ENCODE results near the gene RPSA. TPM values are rescaled to one million over a fixed set of nuclear protein-coding genes. Genes with fewer than 3 reads are reported as not detected.

Gene RPSA
- total RNA-seq, 2 donors from 2014 or later: 1,584 to 1,777 TPM

DNA sequence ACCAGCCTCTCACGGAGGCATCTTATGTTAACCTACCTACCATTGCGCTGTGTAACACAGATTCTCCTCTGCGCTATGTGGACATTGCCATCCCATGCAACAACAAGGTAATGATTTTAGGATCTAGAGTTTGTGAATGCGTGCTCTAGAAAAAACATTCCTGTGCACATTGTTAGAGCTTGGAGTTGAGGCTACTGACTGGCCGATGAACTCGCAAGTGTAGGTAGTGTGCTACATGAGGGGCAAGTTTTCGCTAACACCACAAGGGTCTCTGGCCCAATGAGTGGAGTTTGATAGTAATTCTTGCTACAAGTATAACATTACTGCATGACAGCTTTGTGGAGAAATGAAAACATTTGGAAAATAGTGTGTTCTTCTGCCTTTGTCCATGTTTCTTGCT lies 4.4 kb downstream of the RPSA start:
- TF ChIP-seq, protein P1, sequence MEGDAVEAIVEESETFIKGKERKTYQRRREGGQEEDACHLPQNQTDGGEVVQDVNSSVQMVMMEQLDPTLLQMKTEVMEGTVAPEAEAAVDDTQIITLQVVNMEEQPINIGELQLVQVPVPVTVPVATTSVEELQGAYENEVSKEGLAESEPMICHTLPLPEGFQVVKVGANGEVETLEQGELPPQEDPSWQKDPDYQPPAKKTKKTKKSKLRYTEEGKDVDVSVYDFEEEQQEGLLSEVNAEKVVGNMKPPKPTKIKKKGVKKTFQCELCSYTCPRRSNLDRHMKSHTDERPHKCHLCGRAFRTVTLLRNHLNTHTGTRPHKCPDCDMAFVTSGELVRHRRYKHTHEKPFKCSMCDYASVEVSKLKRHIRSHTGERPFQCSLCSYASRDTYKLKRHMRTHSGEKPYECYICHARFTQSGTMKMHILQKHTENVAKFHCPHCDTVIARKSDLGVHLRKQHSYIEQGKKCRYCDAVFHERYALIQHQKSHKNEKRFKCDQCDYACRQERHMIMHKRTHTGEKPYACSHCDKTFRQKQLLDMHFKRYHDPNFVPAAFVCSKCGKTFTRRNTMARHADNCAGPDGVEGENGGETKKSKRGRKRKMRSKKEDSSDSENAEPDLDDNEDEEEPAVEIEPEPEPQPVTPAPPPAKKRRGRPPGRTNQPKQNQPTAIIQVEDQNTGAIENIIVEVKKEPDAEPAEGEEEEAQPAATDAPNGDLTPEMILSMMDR (conservative IDR thresholded peaks at IDR 0.05): no peak
- peaks cover 7% of the 10 kb centered on the region for H3K4me1 ChIP-seq (ENCODE audit: control insufficient read depth, insufficient read depth, low read length)
- Mint-ChIP-seq H3K27ac (peak overlapping the region; percentile 62), H3K36me3 (ENCODE audit: low read depth) (peaks cover 69% of the 10 kb centered on the region), H3K27me3 (ENCODE audit: insufficient read depth) (no peaks in the 10 kb centered on the region), H3K4me1 (peaks cover 14% of the 10 kb centered on the region), H3K9me3 (no peaks in the 10 kb centered on the region), H3K4me3 (no peak overlapping the region)
- no peaks in the 10 kb centered on the region for H3K27me3 ChIP-seq (ENCODE audit: control insufficient read depth, insufficient read depth, low read length, poor library complexity, severe bottlenecking)
- no peak for DNase-seq
- H3K4me3 ChIP-seq (ENCODE audit: low read length): no peak overlapping the region
- H3K9ac ChIP-seq (ENCODE audit: extremely low read depth, low read length, poor library complexity, severe bottlenecking): no peak overlapping the region
- WGBS, 2 experiments (ENCODE audit: insufficient coverage in 1 of 2, insufficient read length in 1 of 2): 97 to 100% methylated on average over 2 to 6 of the region's 7 CpGs
- H3K36me3 ChIP-seq (ENCODE audit: control insufficient read depth, insufficient read depth, low read length): peaks cover 71% of the 10 kb centered on the region
- H3K9me3 ChIP-seq (ENCODE audit: control insufficient read depth, low read length): no peaks in the 10 kb centered on the region
- no peak overlapping the region for H3K27ac ChIP-seq (ENCODE audit: low read depth, low read length)

DNA sequence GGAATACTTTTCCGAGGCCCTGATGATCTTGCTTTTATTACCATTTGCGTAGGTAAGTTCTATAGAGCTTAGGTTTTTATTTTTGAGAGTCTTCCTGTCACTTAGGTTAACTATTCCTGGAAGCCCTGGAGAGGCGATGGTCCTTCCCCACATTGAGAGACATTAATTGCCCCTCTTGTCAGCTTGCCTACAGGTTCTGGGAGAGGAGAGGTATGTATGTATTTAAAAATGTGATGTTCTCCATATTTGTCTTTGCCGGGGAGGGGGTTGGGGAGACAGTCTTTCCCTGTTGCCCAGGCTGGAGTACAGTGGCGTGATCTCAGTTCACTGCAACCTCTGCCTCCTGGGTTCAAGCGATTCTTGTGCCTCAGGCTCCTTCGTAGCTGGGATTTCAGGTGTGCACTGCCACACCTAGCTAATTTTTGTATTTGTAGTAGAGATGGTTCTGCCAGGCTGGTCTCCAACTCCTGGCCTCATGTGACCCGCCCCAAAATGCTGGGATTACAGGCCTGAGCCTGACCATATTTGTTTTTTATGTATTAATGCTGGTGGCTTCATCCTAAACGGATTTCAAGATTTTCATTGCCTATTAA lies 6.2 kb downstream of the RPSA start:
- Histone ChIP-seq H3K36me3 (ENCODE audit: control insufficient read depth, insufficient read depth, low read length) (peaks cover 63% of the 10 kb centered on the region), H3K4me3 (ENCODE audit: low read length) (no peak overlapping the region), H3K4me1 (ENCODE audit: control insufficient read depth, insufficient read depth, low read length) (peaks cover 7% of the 10 kb centered on the region), H3K27me3 (ENCODE audit: control insufficient read depth, insufficient read depth, low read length, poor library complexity, severe bottlenecking) (no peaks in the 10 kb centered on the region), H3K9ac (ENCODE audit: extremely low read depth, low read length, poor library complexity, severe bottlenecking) (no peak overlapping the region), H3K27ac (ENCODE audit: low read depth, low read length) (no peak overlapping the region), H3K9me3 (ENCODE audit: control insufficient read depth, low read length) (no peaks in the 10 kb centered on the region)
- H3K36me3 Mint-ChIP-seq (ENCODE audit: low read depth): peaks cover 61% of the 10 kb centered on the region
- peaks cover 1% of the 10 kb centered on the region for H3K27me3 Mint-ChIP-seq (ENCODE audit: insufficient read depth)
- TF ChIP-seq, protein P1 (conservative IDR thresholded peaks at IDR 0.05): no peak
- no peaks in the 10 kb centered on the region for H3K9me3 Mint-ChIP-seq
- no peak for DNase-seq
- H3K4me3 Mint-ChIP-seq: no peak overlapping the region
- WGBS, 2 experiments (ENCODE audit: insufficient coverage in 1 of 2, insufficient read length in 1 of 2): 79 to 94% methylated on average over 2 to 9 of the region's 9 CpGs
- peak overlapping the region; percentile 42 for H3K27ac Mint-ChIP-seq
- H3K4me1 Mint-ChIP-seq: peaks cover 15% of the 10 kb centered on the region

GRCh38 chr3:39413691-39414420 lies 7.3 kb downstream of the RPSA start:
- no peak overlapping the region for H3K4me3 ChIP-seq (ENCODE audit: low read length)
- WGBS, 2 experiments (ENCODE audit: insufficient coverage in 1 of 2, insufficient read length in 1 of 2): 95 to 98% methylated on average over 5 to 6 of the region's 6 CpGs
- no peak overlapping the region for H3K27ac ChIP-seq (ENCODE audit: low read depth, low read length)
- H3K4me3 Mint-ChIP-seq: no peak overlapping the region
- TF ChIP-seq, protein P1 (conservative IDR thresholded peaks at IDR 0.05): no peak
- H3K9me3 Mint-ChIP-seq: no peaks in the 10 kb centered on the region
- H3K4me1 ChIP-seq (ENCODE audit: control insufficient read depth, insufficient read depth, low read length): peaks cover 7% of the 10 kb centered on the region
- peaks cover 3% of the 10 kb centered on the region for H3K27me3 Mint-ChIP-seq (ENCODE audit: insufficient read depth)
- no peak for DNase-seq
- peaks cover 50% of the 10 kb centered on the region for H3K36me3 Mint-ChIP-seq (ENCODE audit: low read depth)
- no peaks in the 10 kb centered on the region for H3K9me3 ChIP-seq (ENCODE audit: control insufficient read depth, low read length)
- H3K4me1 Mint-ChIP-seq: peaks cover 19% of the 10 kb centered on the region
- H3K36me3 ChIP-seq (ENCODE audit: control insufficient read depth, insufficient read depth, low read length): peaks cover 52% of the 10 kb centered on the region
- H3K27ac Mint-ChIP-seq: peak overlapping the region; percentile 78
- no peak overlapping the region for H3K9ac ChIP-seq (ENCODE audit: extremely low read depth, low read length, poor library complexity, severe bottlenecking)
- H3K27me3 ChIP-seq (ENCODE audit: control insufficient read depth, insufficient read depth, low read length, poor library complexity, severe bottlenecking): no peaks in the 10 kb centered on the region
